Peyer's patch (tissue), 4 donors: ENCODE data around the gene ICA1. TPM values are rescaled to one million over a fixed set of nuclear protein-coding genes. Genes with fewer than 3 reads are reported as not detected.

Experiments
- DNase-seq, 3 donors: peaks; one replicate each; pipeline ENCODE4 v3.0.0-alpha.2; 2017 to 2019
- H3K27ac ChIP-seq, 4 donors: fragments of 200-600 bp; sonication (generic); one replicate each; pipeline ENCODE4 v1.5.1; 2016 to 2019
- H3K27me3 ChIP-seq, 2 donors: fragments of 200-600 bp; sonication (generic); one replicate each; pipeline ENCODE4 v1.5.1; 2019
- H3K36me3 ChIP-seq, 3 donors: fragments of 200-600 bp; sonication (generic); one replicate each; pipeline ENCODE4 v1.5.1; 2016 to 2019
- H3K4me1 ChIP-seq, 4 donors: fragments of 200-600 bp; sonication (generic); one replicate each; pipeline ENCODE4 v1.5.1; 2016 to 2019
- H3K4me3 ChIP-seq, 4 donors: fragments of 200-600 bp; sonication (generic); 1 replicate in 3 of 4; 2 replicates in 1 of 4; pipeline ENCODE4 v1.5.1; 2016 to 2019; ENCODE audit warnings: mild to moderate bottlenecking in 1 of 4
- H3K9me3 ChIP-seq, 4 donors: fragments of 200-600 bp; sonication (generic); one replicate each; pipeline ENCODE4 v1.5.1; 2016 to 2019; ENCODE audit warnings: mild to moderate bottlenecking in 1 of 4
- POLR2A ChIP-seq, 2 donors: fragments of 450-650 bp; IDR thresholded peaks; one replicate each; pipeline ENCODE4 v1.5.1; 2017; ENCODE audit warnings: antibody characterized with exemption in 2 of 2, mild to moderate bottlenecking in 2 of 2, moderate library complexity in 2 of 2
- total RNA-seq, 4 donors: library from RNA; depleted of rRNA; stranded (reverse); fragments of >200 nt; gene quantifications; one replicate each; pipeline ENCODE4 v1.1.0, GENCODE V29; 2016
- TF ChIP-seq, protein P1 (sequence below), 6 experiments: fragments of 450-650 bp in 4 of 6; fragments of 200-600 bp in 2 of 6; sonication (generic) in 1 of 6; IDR thresholded peaks; one replicate each; pipeline ENCODE4 v1.5.1; 2017 to 2019; ENCODE audit warnings: antibody characterized with exemption in 6 of 6, mild to moderate bottlenecking in 3 of 6, moderate library complexity in 1 of 6

The ICA1 gene
- total RNA-seq, 4 donors from 2014 or later: 37.0 to 79.9 (median 52.4) TPM

GRCh38 chr7:8277394-8277982, 15.5 kb upstream of the ICA1 start:
- DNase-seq: no peak
- H3K4me1 ChIP-seq: no peaks in the 10 kb centered on the region
- no peaks in the 10 kb centered on the region for H3K9me3 ChIP-seq
- no peaks in the 10 kb centered on the region for H3K36me3 ChIP-seq
- H3K27me3 ChIP-seq: no peaks in the 10 kb centered on the region
- no peak overlapping the region for H3K27ac ChIP-seq
- TF ChIP-seq POLR2A (IDR thresholded peaks at IDR 0.05): no peak
- TF ChIP-seq, protein P1, sequence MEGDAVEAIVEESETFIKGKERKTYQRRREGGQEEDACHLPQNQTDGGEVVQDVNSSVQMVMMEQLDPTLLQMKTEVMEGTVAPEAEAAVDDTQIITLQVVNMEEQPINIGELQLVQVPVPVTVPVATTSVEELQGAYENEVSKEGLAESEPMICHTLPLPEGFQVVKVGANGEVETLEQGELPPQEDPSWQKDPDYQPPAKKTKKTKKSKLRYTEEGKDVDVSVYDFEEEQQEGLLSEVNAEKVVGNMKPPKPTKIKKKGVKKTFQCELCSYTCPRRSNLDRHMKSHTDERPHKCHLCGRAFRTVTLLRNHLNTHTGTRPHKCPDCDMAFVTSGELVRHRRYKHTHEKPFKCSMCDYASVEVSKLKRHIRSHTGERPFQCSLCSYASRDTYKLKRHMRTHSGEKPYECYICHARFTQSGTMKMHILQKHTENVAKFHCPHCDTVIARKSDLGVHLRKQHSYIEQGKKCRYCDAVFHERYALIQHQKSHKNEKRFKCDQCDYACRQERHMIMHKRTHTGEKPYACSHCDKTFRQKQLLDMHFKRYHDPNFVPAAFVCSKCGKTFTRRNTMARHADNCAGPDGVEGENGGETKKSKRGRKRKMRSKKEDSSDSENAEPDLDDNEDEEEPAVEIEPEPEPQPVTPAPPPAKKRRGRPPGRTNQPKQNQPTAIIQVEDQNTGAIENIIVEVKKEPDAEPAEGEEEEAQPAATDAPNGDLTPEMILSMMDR (IDR thresholded peaks at IDR 0.05): peak in 3 of 6 experiments; percentile 39 to 60 (median 46)
- H3K4me3 ChIP-seq: no peak overlapping the region

- H3K4me3 ChIP-seq: no peak overlapping the region
- no peaks in the 10 kb centered on the region for H3K27me3 ChIP-seq
- no peak overlapping the region for H3K27ac ChIP-seq
- H3K36me3 ChIP-seq: no peaks in the 10 kb centered on the region
- no peaks in the 10 kb centered on the region for H3K4me1 ChIP-seq
- TF ChIP-seq POLR2A (IDR thresholded peaks at IDR 0.05): no peak
- TF ChIP-seq, protein P1 (IDR thresholded peaks at IDR 0.05): no peak
- DNase-seq: no peak
- H3K9me3 ChIP-seq: no peaks in the 10 kb centered on the region
These were observed 12.6 kb upstream of the ICA1 start for GRCh38 chr7:8274589-8274988.

DNA sequence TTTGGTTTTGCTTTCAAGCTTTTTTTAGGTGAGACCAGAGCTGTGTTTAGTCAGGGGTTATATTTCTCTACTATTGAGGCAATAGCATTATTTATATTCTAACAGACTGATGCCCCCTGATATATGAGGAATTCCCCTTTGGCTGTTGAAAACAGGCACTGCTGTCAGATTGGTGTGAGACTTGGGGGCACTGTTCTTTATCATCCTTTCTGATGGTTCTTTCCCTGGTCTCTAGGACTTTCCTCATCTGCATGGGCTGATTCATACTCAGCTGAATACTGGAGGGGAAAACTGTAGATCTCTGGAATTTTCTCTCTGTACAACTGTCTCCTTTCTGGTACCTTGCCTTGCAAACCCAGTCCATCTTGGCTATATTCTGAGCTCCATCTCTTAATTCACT, 10.0 kb upstream of the ICA1 start:
- H3K27ac ChIP-seq: no peak overlapping the region
- H3K4me1 ChIP-seq: no peaks in the 10 kb centered on the region
- no peaks in the 10 kb centered on the region for H3K9me3 ChIP-seq
- no peaks in the 10 kb centered on the region for H3K36me3 ChIP-seq
- no peak overlapping the region for H3K4me3 ChIP-seq
- no peaks in the 10 kb centered on the region for H3K27me3 ChIP-seq
- DNase-seq: no peak
- TF ChIP-seq POLR2A (IDR thresholded peaks at IDR 0.05): no peak
- TF ChIP-seq, protein P1 (IDR thresholded peaks at IDR 0.05): no peak

DNA sequence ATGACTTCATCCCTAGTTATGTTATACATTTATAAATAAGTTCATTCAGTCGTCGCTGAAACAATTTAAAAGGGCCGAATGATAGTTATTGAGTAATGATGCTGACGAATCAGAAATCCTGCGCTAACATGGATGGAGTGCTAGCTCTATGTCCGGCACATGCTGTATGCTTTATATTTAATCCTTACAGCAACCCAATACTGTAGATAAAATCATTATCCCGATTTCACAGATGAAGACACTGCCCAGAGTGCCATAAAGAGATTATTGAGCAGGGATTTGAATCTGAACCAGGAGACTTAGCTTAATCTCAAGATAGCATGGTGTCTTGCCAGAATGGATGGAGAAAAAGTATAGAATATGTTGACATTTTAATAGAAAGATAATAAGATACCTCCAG, 1.1 kb upstream of the ICA1 start:
- H3K27me3 ChIP-seq: no peaks in the 10 kb centered on the region
- H3K9me3 ChIP-seq: no peaks in the 10 kb centered on the region
- no peak for TF ChIP-seq POLR2A (IDR thresholded peaks at IDR 0.05)
- TF ChIP-seq, protein P1 (IDR thresholded peaks at IDR 0.05): no peak
- no peak overlapping the region for H3K27ac ChIP-seq
- peaks cover 0 to 15% (median 2%) of the 10 kb centered on the region in 4 donors for H3K4me1 ChIP-seq
- H3K36me3 ChIP-seq: no peaks in the 10 kb centered on the region
- no peak for DNase-seq
- H3K4me3 ChIP-seq: peak overlapping the region in 1 of 4 donors; percentile 99

GRCh38 chr7:8260871-8261694, 884 bp downstream of the ICA1 start:
- TF ChIP-seq POLR2A (IDR thresholded peaks at IDR 0.05): peak in 1 of 2 donors; percentile 12
- TF ChIP-seq, protein P1 (IDR thresholded peaks at IDR 0.05): no peak
- no peaks in the 10 kb centered on the region for H3K9me3 ChIP-seq
- peak in 2 of 3 donors; percentile 57 to 76 for DNase-seq
- peaks cover 0 to 15% (median 2%) of the 10 kb centered on the region in 4 donors for H3K4me1 ChIP-seq
- H3K36me3 ChIP-seq: no peaks in the 10 kb centered on the region
- peak overlapping the region in 3 of 4 donors; percentile 75 to 88 (median 87) for H3K27ac ChIP-seq
- H3K4me3 ChIP-seq: peak overlapping the region; percentile 46 to 99 (median 59)
- H3K27me3 ChIP-seq: no peaks in the 10 kb centered on the region
